H1 (cell line): Measurements from ENCODE around the gene OLIG2. TPM values are rescaled to one million over a fixed set of nuclear protein-coding genes. Genes with fewer than 3 reads are reported as not detected.

Experiments
- CBX5 ChIP-seq: fragments of 300-800, 300-1000 bp; sonication (generic); IDR thresholded peaks from 2 replicates; pipeline ENCODE4 v1.7.1; 2016; ENCODE audit warnings: antibody characterized with exemption, low read length, low read depth
- CHD1 ChIP-seq: IDR thresholded peaks from 2 replicates; pipeline ENCODE4 v1.6.1; 2012; ENCODE audit warnings: low read depth, low read length, improper control_type of control experiment
- PHF8 ChIP-seq: fragments of 200-600 bp; sonication (generic); conservative IDR thresholded peaks from 2 replicates; pipeline ENCODE4 v1.7.1; 2012; ENCODE audit warnings: low read depth, mild to moderate bottlenecking, inconsistent platforms, low read length, moderate library complexity
- POLR2A ChIP-seq, 2 experiments: IDR thresholded peaks; 1 replicate in 1 of 2; 2 replicates in 1 of 2; pipeline ENCODE4 v1.6.1; 2011; ENCODE audit warnings: low read depth in 2 of 2, low read length in 2 of 2, mild to moderate bottlenecking in 2 of 2; ENCODE audit errors: control extremely low read depth in 1 of 2
- POLR2AphosphoS5 ChIP-seq: IDR thresholded peaks from 2 replicates; pipeline ENCODE4 v1.6.1; 2011; ENCODE audit warnings: low read depth, low read length
- SIX5 ChIP-seq: IDR thresholded peaks from 2 replicates; pipeline ENCODE4 v1.6.1; 2011; ENCODE audit warnings: mild to moderate bottlenecking, low read depth, low read length
- SP1 ChIP-seq: IDR thresholded peaks from 2 replicates; pipeline ENCODE4 v1.6.1; 2011; ENCODE audit warnings: low read depth, low read length
- SP2 ChIP-seq: IDR thresholded peaks from 2 replicates; pipeline ENCODE4 v1.6.1; 2012; ENCODE audit warnings: mild to moderate bottlenecking, low read length, inconsistent platforms
- TAF7 ChIP-seq: optimal IDR thresholded peaks from 2 replicates; pipeline ENCODE3; 2011; ENCODE audit warnings: low read depth, mild to moderate bottlenecking, inconsistent platforms, low read length, moderate library complexity, borderline replicate concordance
- TCF12 ChIP-seq: IDR thresholded peaks from 2 replicates; pipeline ENCODE4 v1.6.1; 2011; ENCODE audit warnings: low read depth, mild to moderate bottlenecking, low read length
- polyA plus RNA-seq, 7 experiments: library from polyadenylated mRNA; depleted of rRNA in 3 of 7; stranded (reverse) in 5 of 7; unstranded in 2 of 7; fragments of >200 nt in 5 of 7; fragments of 200-250 nt in 2 of 7; gene quantifications; 1 replicate in 5 of 7; 2 replicates in 1 of 7; 4 replicates in 1 of 7; pipeline versions ENCODE4 v1.2.1 to v1.2.3, GENCODE V29; 2011 to 2013; ENCODE audit warnings: missing spikeins in 2 of 7, mixed read lengths in 2 of 7
- total RNA-seq: library from RNA; stranded (reverse); fragmentation: NEBNext Ultra II Directional; extraction: Animal tissue kit (Norgen Biotek cat#: 25700); gene quantifications from 2 replicates; pipeline ENCODE4 v1.2.1, GENCODE V29; 2021
- TF ChIP-seq, protein P1 (sequence below): fragments of 300-600 bp; sonication (generic); IDR thresholded peaks from 2 replicates; pipeline ENCODE4 v1.7.1; 2012; ENCODE audit warnings: low read length, moderate library complexity, mild to moderate bottlenecking, inconsistent platforms; ENCODE audit not compliant: insufficient replicate concordance

Gene OLIG2
- total and polyA plus RNA-seq, 2 of the 8 experiments (the other 6 are each of a cell fraction or from before 2014, with no cell fraction given), result 0.79 TPM; not detected in 1

DNA sequence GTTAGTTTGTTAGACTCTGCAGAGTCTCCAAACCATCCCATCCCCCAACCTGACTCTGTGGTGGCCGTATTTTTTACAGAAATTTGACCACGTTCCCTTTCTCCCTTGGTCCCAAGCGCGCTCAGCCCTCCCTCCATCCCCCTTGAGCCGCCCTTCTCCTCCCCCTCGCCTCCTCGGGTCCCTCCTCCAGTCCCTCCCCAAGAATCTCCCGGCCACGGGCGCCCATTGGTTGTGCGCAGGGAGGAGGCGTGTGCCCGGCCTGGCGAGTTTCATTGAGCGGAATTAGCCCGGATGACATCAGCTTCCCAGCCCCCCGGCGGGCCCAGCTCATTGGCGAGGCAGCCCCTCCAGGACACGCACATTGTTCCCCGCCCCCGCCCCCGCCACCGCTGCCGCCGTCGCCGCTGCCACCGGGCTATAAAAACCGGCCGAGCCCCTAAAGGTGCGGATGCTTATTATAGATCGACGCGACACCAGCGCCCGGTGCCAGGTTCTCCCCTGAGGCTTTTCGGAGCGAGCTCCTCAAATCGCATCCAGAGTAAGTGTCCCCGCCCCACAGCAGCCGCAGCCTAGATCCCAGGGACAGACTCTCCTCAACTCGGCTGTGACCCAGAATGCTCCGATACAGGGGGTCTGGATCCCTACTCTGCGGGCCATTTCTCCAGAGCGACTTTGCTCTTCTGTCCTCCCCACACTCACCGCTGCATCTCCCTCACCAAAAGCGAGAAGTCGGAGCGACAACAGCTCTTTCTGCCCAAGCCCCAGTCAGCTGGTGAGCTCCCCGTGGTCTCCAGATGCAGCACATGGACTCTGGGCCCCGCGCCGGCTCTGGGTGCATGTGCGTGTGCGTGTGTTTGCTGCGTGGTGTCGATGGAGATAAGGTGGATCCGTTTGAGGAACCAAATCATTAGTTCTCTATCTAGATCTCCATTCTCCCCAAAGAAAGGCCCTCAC, at the start of gene OLIG2 (continued):
- TF ChIP-seq, protein P1, sequence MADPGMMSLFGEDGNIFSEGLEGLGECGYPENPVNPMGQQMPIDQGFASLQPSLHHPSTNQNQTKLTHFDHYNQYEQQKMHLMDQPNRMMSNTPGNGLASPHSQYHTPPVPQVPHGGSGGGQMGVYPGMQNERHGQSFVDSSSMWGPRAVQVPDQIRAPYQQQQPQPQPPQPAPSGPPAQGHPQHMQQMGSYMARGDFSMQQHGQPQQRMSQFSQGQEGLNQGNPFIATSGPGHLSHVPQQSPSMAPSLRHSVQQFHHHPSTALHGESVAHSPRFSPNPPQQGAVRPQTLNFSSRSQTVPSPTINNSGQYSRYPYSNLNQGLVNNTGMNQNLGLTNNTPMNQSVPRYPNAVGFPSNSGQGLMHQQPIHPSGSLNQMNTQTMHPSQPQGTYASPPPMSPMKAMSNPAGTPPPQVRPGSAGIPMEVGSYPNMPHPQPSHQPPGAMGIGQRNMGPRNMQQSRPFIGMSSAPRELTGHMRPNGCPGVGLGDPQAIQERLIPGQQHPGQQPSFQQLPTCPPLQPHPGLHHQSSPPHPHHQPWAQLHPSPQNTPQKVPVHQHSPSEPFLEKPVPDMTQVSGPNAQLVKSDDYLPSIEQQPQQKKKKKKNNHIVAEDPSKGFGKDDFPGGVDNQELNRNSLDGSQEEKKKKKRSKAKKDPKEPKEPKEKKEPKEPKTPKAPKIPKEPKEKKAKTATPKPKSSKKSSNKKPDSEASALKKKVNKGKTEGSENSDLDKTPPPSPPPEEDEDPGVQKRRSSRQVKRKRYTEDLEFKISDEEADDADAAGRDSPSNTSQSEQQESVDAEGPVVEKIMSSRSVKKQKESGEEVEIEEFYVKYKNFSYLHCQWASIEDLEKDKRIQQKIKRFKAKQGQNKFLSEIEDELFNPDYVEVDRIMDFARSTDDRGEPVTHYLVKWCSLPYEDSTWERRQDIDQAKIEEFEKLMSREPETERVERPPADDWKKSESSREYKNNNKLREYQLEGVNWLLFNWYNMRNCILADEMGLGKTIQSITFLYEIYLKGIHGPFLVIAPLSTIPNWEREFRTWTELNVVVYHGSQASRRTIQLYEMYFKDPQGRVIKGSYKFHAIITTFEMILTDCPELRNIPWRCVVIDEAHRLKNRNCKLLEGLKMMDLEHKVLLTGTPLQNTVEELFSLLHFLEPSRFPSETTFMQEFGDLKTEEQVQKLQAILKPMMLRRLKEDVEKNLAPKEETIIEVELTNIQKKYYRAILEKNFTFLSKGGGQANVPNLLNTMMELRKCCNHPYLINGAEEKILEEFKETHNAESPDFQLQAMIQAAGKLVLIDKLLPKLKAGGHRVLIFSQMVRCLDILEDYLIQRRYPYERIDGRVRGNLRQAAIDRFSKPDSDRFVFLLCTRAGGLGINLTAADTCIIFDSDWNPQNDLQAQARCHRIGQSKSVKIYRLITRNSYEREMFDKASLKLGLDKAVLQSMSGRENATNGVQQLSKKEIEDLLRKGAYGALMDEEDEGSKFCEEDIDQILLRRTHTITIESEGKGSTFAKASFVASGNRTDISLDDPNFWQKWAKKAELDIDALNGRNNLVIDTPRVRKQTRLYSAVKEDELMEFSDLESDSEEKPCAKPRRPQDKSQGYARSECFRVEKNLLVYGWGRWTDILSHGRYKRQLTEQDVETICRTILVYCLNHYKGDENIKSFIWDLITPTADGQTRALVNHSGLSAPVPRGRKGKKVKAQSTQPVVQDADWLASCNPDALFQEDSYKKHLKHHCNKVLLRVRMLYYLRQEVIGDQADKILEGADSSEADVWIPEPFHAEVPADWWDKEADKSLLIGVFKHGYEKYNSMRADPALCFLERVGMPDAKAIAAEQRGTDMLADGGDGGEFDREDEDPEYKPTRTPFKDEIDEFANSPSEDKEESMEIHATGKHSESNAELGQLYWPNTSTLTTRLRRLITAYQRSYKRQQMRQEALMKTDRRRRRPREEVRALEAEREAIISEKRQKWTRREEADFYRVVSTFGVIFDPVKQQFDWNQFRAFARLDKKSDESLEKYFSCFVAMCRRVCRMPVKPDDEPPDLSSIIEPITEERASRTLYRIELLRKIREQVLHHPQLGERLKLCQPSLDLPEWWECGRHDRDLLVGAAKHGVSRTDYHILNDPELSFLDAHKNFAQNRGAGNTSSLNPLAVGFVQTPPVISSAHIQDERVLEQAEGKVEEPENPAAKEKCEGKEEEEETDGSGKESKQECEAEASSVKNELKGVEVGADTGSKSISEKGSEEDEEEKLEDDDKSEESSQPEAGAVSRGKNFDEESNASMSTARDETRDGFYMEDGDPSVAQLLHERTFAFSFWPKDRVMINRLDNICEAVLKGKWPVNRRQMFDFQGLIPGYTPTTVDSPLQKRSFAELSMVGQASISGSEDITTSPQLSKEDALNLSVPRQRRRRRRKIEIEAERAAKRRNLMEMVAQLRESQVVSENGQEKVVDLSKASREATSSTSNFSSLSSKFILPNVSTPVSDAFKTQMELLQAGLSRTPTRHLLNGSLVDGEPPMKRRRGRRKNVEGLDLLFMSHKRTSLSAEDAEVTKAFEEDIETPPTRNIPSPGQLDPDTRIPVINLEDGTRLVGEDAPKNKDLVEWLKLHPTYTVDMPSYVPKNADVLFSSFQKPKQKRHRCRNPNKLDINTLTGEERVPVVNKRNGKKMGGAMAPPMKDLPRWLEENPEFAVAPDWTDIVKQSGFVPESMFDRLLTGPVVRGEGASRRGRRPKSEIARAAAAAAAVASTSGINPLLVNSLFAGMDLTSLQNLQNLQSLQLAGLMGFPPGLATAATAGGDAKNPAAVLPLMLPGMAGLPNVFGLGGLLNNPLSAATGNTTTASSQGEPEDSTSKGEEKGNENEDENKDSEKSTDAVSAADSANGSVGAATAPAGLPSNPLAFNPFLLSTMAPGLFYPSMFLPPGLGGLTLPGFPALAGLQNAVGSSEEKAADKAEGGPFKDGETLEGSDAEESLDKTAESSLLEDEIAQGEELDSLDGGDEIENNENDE, result no peak
- TF ChIP-seq PHF8 (0 out of 2 replicates have a peak, but pooled peaks have one; percentile 22), SP1 (no peak), POLR2AphosphoS5 (no peak), SP2 (no peak), POLR2A (IDR thresholded peaks at IDR 0.05; ENCODE audit: control extremely low read depth in 1 of 2, low read depth in 2 of 2, low read length in 2 of 2) (no peak), SIX5 (no peak), TAF7 (no peak), CHD1 (no peak), CBX5 (no peak), TCF12 (no peak)
